Esophagus muscularis mucosa (tissue), 4 donors: ENCODE data around the gene SUMO3. TPM values are rescaled to one million over a fixed set of nuclear protein-coding genes. Genes with fewer than 3 reads are reported as not detected.

Experiments used
- DNase-seq: peaks from one replicate; pipeline ENCODE4 v3.0.0-alpha.2; 2017; ENCODE audit errors: extremely low spot score
- H3K27ac ChIP-seq, 4 donors: fragments of 200-600 bp; sonication (generic); replicated peaks in 1 of 4; 1 replicate in 3 of 4; 2 replicates in 1 of 4; pipeline ENCODE4 v1.5.1; 2016 to 2019; ENCODE audit warnings: mild to moderate bottlenecking in 1 of 4
- H3K27me3 ChIP-seq, 4 donors: fragments of 200-600 bp; sonication (generic); one replicate each; pipeline versions ENCODE4 v1.5.1 to v1.6.0; 2016 to 2019
- H3K36me3 ChIP-seq, 4 donors: fragments of 200-600 bp; sonication (generic); one replicate each; pipeline ENCODE4 v1.5.1; 2016 to 2019
- H3K4me1 ChIP-seq, 4 donors: fragments of 200-600 bp; sonication (generic); one replicate each; pipeline ENCODE4 v1.5.1; 2016 to 2019
- H3K4me3 ChIP-seq, 4 donors: fragments of 200-600 bp; sonication (generic); 1 replicate in 2 of 4; 2 replicates in 2 of 4; pipeline ENCODE4 v1.5.1; 2016 to 2019; ENCODE audit warnings: mild to moderate bottlenecking in 4 of 4, moderate library complexity in 1 of 4
- H3K9me3 ChIP-seq, 4 donors: fragments of 200-600 bp; sonication (generic); 1 replicate in 3 of 4; 2 replicates in 1 of 4; pipeline ENCODE4 v1.5.1; 2016 to 2019
- EP300 ChIP-seq: sonication (generic); formaldehyde crosslinking; IDR thresholded peaks from one replicate; pipeline ENCODE4 v1.6.1; 2017; ENCODE audit warnings: antibody characterized with exemption
- POLR2A ChIP-seq: fragments of 450-650 bp; IDR thresholded peaks from one replicate; pipeline ENCODE4 v1.6.1; 2017; ENCODE audit warnings: antibody characterized with exemption, moderate library complexity, mild to moderate bottlenecking, low read depth
- POLR2AphosphoS5 ChIP-seq, 2 donors: sonication (generic); formaldehyde crosslinking; IDR thresholded peaks; one replicate each; pipeline ENCODE4 v1.6.1; 2017; ENCODE audit warnings: antibody characterized with exemption in 2 of 2
- WGBS: methylation state at CpG from one replicate; pipeline ENCODE4 v1.1.5; 2018; 5-methylcytosine and 5-hydroxymethylcytosine counted together
- intact Hi-C: fragments of 100-400 bp; cut with DNase I; formaldehyde crosslinking; loops from one replicate; pipeline ENCODE4 v1.15.1; 2023
- total RNA-seq, 4 donors: library from RNA; depleted of rRNA; stranded (reverse); fragments of >200 nt; gene quantifications; one replicate each; pipeline versions ENCODE4 v1.1.0 to v1.2.1, GENCODE V29; 2016
- TF ChIP-seq, protein P1 (sequence below), 3 experiments: fragments of 200-600 bp in 2 of 3; fragments of 450-650 bp in 1 of 3; sonication (generic) in 2 of 3; IDR thresholded peaks; one replicate each; pipeline ENCODE4 v1.5.1; 2017 to 2019; ENCODE audit warnings: antibody characterized with exemption in 3 of 3, mild to moderate bottlenecking in 2 of 3, moderate library complexity in 1 of 3

The SUMO3 gene
- total RNA-seq, 4 donors from 2014 or later, result 46.1 to 52.2 (median 48.6) TPM

DNA sequence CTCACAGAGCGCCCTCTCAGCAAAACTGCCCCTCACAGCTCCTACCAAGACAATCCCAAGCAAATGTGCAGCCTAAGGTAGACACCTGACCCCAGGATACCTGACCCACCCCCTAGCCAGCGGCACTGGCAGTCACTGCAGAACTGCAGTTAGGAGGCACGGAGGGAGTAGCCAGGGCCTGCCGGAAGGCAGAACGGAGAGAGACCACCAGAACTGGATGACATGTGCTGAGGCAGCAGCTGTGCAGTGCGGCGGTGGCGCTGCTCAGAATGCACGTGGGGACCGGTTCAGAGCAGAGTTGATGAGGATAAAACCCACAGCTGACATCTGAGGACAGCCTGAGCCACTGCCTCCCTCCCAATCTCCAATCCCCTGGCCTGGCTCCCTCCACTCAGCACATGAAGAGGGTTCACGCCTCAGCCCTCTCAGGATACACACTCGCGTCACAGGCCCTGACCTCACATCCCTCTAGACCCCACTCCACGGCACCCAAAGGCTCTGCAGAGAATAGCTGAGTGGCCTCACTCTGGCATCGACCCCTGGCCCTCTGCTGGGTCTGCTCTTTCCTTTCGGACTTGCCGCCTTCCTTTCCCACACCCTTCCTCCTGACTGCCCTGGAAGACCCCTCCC is 45.9 kb downstream of the SUMO3 start:
- H3K4me3 ChIP-seq, result no peak overlapping the region
- H3K36me3 ChIP-seq, result peaks cover 52 to 90% (median 79%) of the 10 kb centered on the region in 4 donors

DNA sequence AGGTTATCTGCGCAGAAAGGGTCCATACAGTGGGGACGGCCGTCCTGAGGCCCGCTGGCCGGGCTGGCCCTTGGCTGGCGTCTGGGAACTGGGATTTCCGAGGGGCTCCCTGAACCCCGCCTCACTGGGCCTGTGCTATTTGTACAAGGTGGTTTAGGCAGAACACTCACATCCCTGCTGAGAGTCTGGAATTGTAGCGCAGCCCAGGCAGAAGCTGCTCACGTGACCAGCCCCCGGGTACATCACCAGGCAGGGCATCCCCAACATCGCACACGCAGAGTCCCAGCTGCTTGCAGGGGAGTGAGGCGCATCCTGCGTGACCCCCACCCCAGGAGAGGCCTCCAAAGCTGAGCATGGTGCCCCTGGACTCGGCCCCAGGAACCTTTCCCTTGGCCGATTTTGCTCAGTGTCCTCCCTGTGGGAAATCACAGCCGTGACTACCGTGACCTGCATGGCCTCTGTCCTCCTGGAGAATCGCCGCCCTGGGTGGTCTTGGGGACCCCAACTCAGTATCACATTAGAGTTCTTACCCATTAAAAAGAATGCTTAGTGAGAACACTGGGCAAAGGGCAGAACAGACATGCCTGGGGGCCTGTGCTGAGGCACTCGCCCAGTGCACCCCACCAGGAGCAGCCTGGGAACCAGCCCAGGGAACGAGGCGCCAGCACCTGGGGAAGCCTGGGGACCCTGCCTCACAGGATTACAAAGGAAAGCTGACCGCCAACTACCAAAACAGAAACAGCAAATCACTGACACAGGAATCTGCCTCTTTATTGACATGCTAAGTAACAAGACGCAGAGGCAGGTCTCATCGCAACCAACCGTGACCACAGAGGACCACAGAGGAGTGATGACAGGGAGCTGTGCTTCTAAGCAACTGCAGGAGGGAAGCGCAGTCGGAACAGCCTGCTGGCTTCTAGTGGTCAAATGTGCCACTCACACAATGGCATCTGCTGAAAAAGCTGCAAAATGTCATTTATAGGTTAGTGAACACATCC is 49.7 kb downstream of the SUMO3 start:
- no peaks in the 10 kb centered on the region for H3K9me3 ChIP-seq
- no peak overlapping the region for H3K4me3 ChIP-seq
- WGBS, result 90% methylated on average over 23 of the region's 30 CpGs
- TF ChIP-seq, protein P1, sequence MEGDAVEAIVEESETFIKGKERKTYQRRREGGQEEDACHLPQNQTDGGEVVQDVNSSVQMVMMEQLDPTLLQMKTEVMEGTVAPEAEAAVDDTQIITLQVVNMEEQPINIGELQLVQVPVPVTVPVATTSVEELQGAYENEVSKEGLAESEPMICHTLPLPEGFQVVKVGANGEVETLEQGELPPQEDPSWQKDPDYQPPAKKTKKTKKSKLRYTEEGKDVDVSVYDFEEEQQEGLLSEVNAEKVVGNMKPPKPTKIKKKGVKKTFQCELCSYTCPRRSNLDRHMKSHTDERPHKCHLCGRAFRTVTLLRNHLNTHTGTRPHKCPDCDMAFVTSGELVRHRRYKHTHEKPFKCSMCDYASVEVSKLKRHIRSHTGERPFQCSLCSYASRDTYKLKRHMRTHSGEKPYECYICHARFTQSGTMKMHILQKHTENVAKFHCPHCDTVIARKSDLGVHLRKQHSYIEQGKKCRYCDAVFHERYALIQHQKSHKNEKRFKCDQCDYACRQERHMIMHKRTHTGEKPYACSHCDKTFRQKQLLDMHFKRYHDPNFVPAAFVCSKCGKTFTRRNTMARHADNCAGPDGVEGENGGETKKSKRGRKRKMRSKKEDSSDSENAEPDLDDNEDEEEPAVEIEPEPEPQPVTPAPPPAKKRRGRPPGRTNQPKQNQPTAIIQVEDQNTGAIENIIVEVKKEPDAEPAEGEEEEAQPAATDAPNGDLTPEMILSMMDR (IDR thresholded peaks at IDR 0.05), result no peak
- TF ChIP-seq EP300, result no peak
- TF ChIP-seq POLR2A, result no peak
- no peak for TF ChIP-seq POLR2AphosphoS5 (IDR thresholded peaks at IDR 0.05)
- intact Hi-C loops, result no loop called here
- H3K27ac ChIP-seq, result no peak overlapping the region
- H3K27me3 ChIP-seq, result no peaks in the 10 kb centered on the region
- DNase-seq, result no peak
- peaks cover 26 to 54% (median 48%) of the 10 kb centered on the region in 4 donors for H3K36me3 ChIP-seq
- H3K4me1 ChIP-seq, result peaks cover 0 to 2% (median 0%) of the 10 kb centered on the region in 4 donors

More for the DNA sequence above, 45.9 kb downstream of the SUMO3 start:
- no peaks in the 10 kb centered on the region for H3K27me3 ChIP-seq
- no peak for TF ChIP-seq POLR2A
- no peak for TF ChIP-seq EP300
- TF ChIP-seq POLR2AphosphoS5 (IDR thresholded peaks at IDR 0.05), result no peak
- TF ChIP-seq, protein P1 (IDR thresholded peaks at IDR 0.05), result no peak
- H3K4me1 ChIP-seq, result no peaks in the 10 kb centered on the region
- intact Hi-C loops, result no loop called here
- no peaks in the 10 kb centered on the region for H3K9me3 ChIP-seq
- no peak for DNase-seq
- 92% methylated on average over 17 of the region's 17 CpGs for WGBS
- no peak overlapping the region for H3K27ac ChIP-seq

DNA sequence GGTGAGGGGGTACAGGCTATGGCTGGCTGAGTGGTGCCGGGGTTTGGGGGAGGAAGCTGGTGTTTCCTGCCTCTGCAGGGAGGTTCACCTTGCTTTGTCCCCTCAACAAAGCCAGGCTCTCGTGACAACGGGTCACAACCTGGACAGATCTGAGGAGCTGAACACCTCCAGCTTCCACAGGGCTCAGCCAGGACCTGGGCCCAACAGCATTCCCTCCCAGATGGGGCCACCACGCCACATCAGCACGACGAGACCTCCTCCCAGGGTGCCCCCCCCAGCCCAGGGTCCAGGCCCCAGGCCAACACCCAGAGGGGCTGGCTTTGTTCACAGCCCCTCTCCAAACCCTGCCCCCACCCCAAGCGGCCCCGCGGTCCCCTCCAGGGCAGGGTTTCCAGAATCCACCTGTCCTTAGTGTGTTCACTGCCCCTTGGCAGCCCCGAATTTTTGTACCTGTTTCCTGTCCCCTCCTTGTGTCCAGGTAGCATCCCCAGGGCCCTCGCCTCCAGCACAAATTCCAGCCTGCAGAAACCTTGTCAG is 51.0 kb downstream of the SUMO3 start:
- Histone ChIP-seq H3K27me3 (no peaks in the 10 kb centered on the region), H3K9me3 (no peaks in the 10 kb centered on the region), H3K27ac (no peak overlapping the region), H3K4me1 (peaks cover 0 to 2% (median 0%) of the 10 kb centered on the region in 4 donors), H3K4me3 (no peak overlapping the region), H3K36me3 (peaks cover 16 to 41% (median 35%) of the 10 kb centered on the region in 4 donors)
- intact Hi-C loops, result no loop called here
- 90% methylated on average over 5 of the region's 11 CpGs for WGBS
- TF ChIP-seq, protein P1 (IDR thresholded peaks at IDR 0.05), result no peak
- TF ChIP-seq POLR2AphosphoS5 (IDR thresholded peaks at IDR 0.05) (no peak), EP300 (no peak)
- DNase-seq, result no peak

DNA sequence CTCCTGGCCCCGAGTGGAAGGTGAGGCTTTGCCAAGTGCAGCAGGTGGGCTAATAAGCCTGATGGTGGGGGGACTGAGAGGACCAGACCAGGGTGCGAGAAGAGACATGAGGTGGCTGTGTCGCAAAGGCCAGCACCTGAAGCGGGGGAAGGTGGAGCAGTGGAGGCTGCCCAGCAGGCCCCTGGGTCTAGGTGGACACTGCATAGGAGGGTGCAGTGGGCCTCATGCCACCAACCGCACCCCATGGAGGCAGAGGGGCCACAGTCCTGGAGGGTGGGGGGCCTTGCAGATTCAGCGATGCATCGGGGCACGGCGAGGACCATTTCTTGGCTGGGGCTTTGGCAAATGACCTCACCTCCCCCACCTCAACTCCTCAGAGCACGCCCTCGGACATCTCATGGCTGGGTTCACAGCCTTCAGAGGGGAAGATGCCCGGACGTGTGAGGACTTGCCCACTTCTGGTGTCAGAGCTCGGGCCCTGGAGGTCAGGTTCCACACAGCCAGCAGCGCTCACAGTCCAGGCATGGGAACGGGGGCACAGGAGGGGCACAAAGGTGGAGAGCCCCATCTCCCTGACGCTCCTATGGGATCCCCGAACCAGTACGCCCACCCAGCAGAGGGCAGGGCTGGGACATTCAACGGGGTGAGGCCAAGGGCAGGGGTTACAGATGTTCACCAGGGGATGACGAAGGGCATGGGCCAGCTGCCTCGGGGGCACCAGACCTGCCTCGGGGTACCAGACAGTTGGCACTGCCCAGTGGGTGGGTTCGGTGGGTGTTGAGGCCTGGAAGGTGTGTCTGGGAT is 51.6 kb downstream of the SUMO3 start:
- intact Hi-C loops, result no loop called here
- WGBS, result 85% methylated on average over 11 of the region's 24 CpGs
- Histone ChIP-seq H3K4me3 (no peak overlapping the region), H3K4me1 (peaks cover 0 to 2% (median 0%) of the 10 kb centered on the region in 4 donors), H3K36me3 (peaks cover 14 to 35% (median 28%) of the 10 kb centered on the region in 4 donors), H3K27me3 (no peaks in the 10 kb centered on the region), H3K27ac (no peak overlapping the region), H3K9me3 (no peaks in the 10 kb centered on the region)
- DNase-seq, result no peak
- TF ChIP-seq POLR2A, result no peak
- TF ChIP-seq EP300, result no peak
- TF ChIP-seq, protein P1 (IDR thresholded peaks at IDR 0.05), result no peak
- TF ChIP-seq POLR2AphosphoS5 (IDR thresholded peaks at IDR 0.05), result no peak
